Stimulated activated naive CD8-positive, alpha-beta T cell treated with anti-CD3 and anti-CD28 coated beads, Interleukin-15, Interleukin-2, amounts not matched to agents 100 U/mL and 50 U/mL, for 24 hours (primary cell): ENCODE measurements around the gene L1CAM.
"Not testable (repeated sequence)": the region's sequence is repeated elsewhere in the genome, so short reads cannot be mapped to it uniquely, and the experiment has no call there.

Experiments used
- ATAC-seq: fragments of 150-1000 bp; cut with Tn5 transposase; one replicate; pipeline ENCODE4 v1.10.0; 2021
- DNase-seq: peaks from one replicate; pipeline ENCODE4 v3.0.0; 2021

The L1CAM gene

GRCh38 chrX:153828723-153829548 lies 57.0 kb downstream of the L1CAM start:
- DNase-seq (no peak), ATAC-seq (no peak)

GRCh38 chrX:153828308-153828707 lies 57.7 kb downstream of the L1CAM start:
- ATAC-seq (no peak), DNase-seq (no peak)

GRCh38 chrX:153827903-153828302 lies 58.1 kb downstream of the L1CAM start:
- DNase-seq (no peak), ATAC-seq (no peak)

GRCh38 chrX:153827016-153827415 lies 59.0 kb downstream of the L1CAM start:
- ATAC-seq (no peak), DNase-seq (no peak)

GRCh38 chrX:153825042-153825441 lies 60.9 kb downstream of the L1CAM start:
- DNase-seq = no peak

GRCh38 chrX:153824348-153824747 lies 61.6 kb downstream of the L1CAM start:
- DNase-seq (no peak), ATAC-seq (no peak)

More at GRCh38 chrX:153825042-153825441, 60.9 kb downstream of the L1CAM start:
- ATAC-seq = no peak

GRCh38 chrX:153821066-153821465 lies 64.9 kb downstream of the L1CAM start:
- no peak for ATAC-seq

GRCh38 chrX:153820601-153821000 lies 65.4 kb downstream of the L1CAM start:
- no peak for DNase-seq
- no peak for ATAC-seq

More at GRCh38 chrX:153821066-153821465, 64.9 kb downstream of the L1CAM start:
- DNase-seq = no peak

GRCh38 chrX:153819384-153820040 lies 66.5 kb downstream of the L1CAM start:
- ATAC-seq (no peak), DNase-seq (no peak)

GRCh38 chrX:153818571-153819383 lies 67.2 kb downstream of the L1CAM start:
- ATAC-seq = peak; percentile 66
- DNase-seq = peak; percentile 59

GRCh38 chrX:153818064-153818463 lies 67.9 kb downstream of the L1CAM start:
- not testable (repeated sequence) for DNase-seq, ATAC-seq

GRCh38 chrX:153816831-153817690 lies 68.9 kb downstream of the L1CAM start:
- peak; percentile 34 for ATAC-seq

GRCh38 chrX:153814591-153815315 lies 71.2 kb downstream of the L1CAM start:
- no peak for ATAC-seq
- DNase-seq = no peak

More at GRCh38 chrX:153816831-153817690, 68.9 kb downstream of the L1CAM start:
- peak; percentile 25 for DNase-seq

- DNase-seq (no peak), ATAC-seq (no peak)
Observed at GRCh38 chrX:153813161-153813560, 72.8 kb downstream of the L1CAM start.

- no peak for DNase-seq
- ATAC-seq = no peak
Observed at GRCh38 chrX:153812220-153812619, 73.8 kb downstream of the L1CAM start.
